DND-41 (cell line): ENCODE data around the gene RNASE3.

Experiments
- CTCF ChIP-seq: IDR thresholded peaks from 2 replicates; pipeline ENCODE4 v1.5.1; 2012; ENCODE audit warnings: borderline replicate concordance, low read length, moderate library complexity, mild to moderate bottlenecking; ENCODE audit not compliant: poor library complexity, severe bottlenecking; ENCODE audit errors: extremely low read depth
- EZH2 ChIP-seq: IDR thresholded peaks from 3 replicates; pipeline ENCODE4 v1.6.1; 2012; ENCODE audit warnings: borderline replicate concordance, low read depth, mild to moderate bottlenecking, moderate library complexity, low read length, inconsistent platforms; ENCODE audit not compliant: severe bottlenecking

GRCh38 chr14:20905676-20906075 lies 14.5 kb downstream of the RNASE3 start:
- TF ChIP-seq CTCF (no peak), EZH2 (no peak)
